A673 (cell line): Measurements from ENCODE around the gene ROBO2. TPM values are rescaled to one million over a fixed set of nuclear protein-coding genes. Genes with fewer than 3 reads are reported as not detected.
"Not testable (repeated sequence)": the region's sequence is repeated elsewhere in the genome, so short reads cannot be mapped to it uniquely, and the experiment has no call there.

Source experiments
- BruUV-seq: library from RNA; stranded (reverse); fragments of 400-500 nt; replicated peaks from 2 replicates; lab custom pipeline; 2021; lab: Mats Ljungman, UMichigan
- CTCF ChIA-PET: fragments of 300-600 bp; sonication (Branson Sonifier 250); formaldehyde crosslinking; loops from one replicate; lab custom pipeline; 2022; ENCODE audit warnings: antibody characterized with exemption; lab: Charles Lee
- POLR2A ChIA-PET: fragments of 300-600 bp; sonication (Branson Sonifier 250); formaldehyde crosslinking; loops from one replicate; lab custom pipeline; 2022; ENCODE audit warnings: antibody characterized with exemption; ENCODE audit not compliant: low non-redundant PET; lab: Charles Lee
- DNase-seq: peaks from one replicate; pipeline ENCODE4 v3.0.0-alpha.2; 2015; ENCODE audit warnings: low spot score
- H3K27ac ChIP-seq: fragments of 200-600 bp; sonication (generic); 2 replicates; pipeline ENCODE4 v1.5.1; 2016; ENCODE audit warnings: mixed run types, low read depth, mild to moderate bottlenecking, mixed read lengths, antibody characterized with exemption, low read length; ENCODE audit not compliant: poor library complexity, severe bottlenecking
- H3K27me3 ChIP-seq: fragments of 200-600 bp; sonication (generic); replicated peaks from 2 replicates; pipeline ENCODE4 v1.6.1; 2017; ENCODE audit warnings: mixed run types, low read depth, mild to moderate bottlenecking, mixed read lengths, antibody characterized with exemption, low read length; ENCODE audit not compliant: insufficient read depth, poor library complexity
- H3K36me3 ChIP-seq: fragments of 200-600 bp; sonication (generic); 2 replicates; pipeline ENCODE4 v1.6.1; 2016; ENCODE audit warnings: mixed run types, mild to moderate bottlenecking, mixed read lengths, antibody characterized with exemption, low read length; ENCODE audit not compliant: insufficient read depth, poor library complexity, severe bottlenecking
- H3K4me1 ChIP-seq: fragments of 200-600 bp; sonication (generic); 2 replicates; pipeline ENCODE4 v1.6.1; 2017; ENCODE audit warnings: mixed run types, mild to moderate bottlenecking, mixed read lengths, antibody characterized with exemption, low read length; ENCODE audit not compliant: insufficient read depth, poor library complexity, severe bottlenecking
- H3K4me3 ChIP-seq: fragments of 200-600 bp; sonication (generic); 2 replicates; pipeline ENCODE4 v1.5.1; 2016; ENCODE audit warnings: low read depth, mixed run types, mild to moderate bottlenecking, mixed read lengths, low read length; ENCODE audit not compliant: poor library complexity, severe bottlenecking
- H3K9me3 ChIP-seq: fragments of 200-600 bp; sonication (generic); 2 replicates; pipeline ENCODE4 v1.6.1; 2016; ENCODE audit warnings: mixed run types, low read depth, mild to moderate bottlenecking, mixed read lengths, antibody characterized with exemption, low read length; ENCODE audit not compliant: poor library complexity, severe bottlenecking
- CTCF ChIP-seq: fragments of 300-800, 200-600 bp; sonication (generic); conservative IDR thresholded peaks from 2 replicates; pipeline ENCODE4 v1.5.1; 2017; ENCODE audit warnings: low read depth, mild to moderate bottlenecking, antibody characterized with exemption, low read length, moderate library complexity, mixed read lengths
- EZH2 ChIP-seq: fragments of 200-600 bp; sonication (generic); IDR thresholded peaks from 2 replicates; pipeline ENCODE4 v1.6.1; 2017; ENCODE audit warnings: borderline replicate concordance, low read depth, mild to moderate bottlenecking, mixed read lengths, antibody characterized with exemption, low read length; ENCODE audit not compliant: poor library complexity, severe bottlenecking
- intact Hi-C: fragments of 100-400 bp; cut with micrococcal nuclease; formaldehyde crosslinking; loops from one replicate; pipeline ENCODE4 v1.10.0; 2022; ENCODE audit not compliant: unreplicated experiment
- total RNA-seq: library from RNA; stranded (reverse); gene quantifications from 2 replicates; pipeline ENCODE4 v1.2.3, GENCODE V29; 2021

The ROBO2 gene
- total RNA-seq, 1 experiment from 2014 or later, result 17.5 TPM

- no peak for DNase-seq
- Histone ChIP-seq H3K4me1 (peaks cover 4% of the 10 kb centered on the region), H3K9me3 (no peaks in the 10 kb centered on the region), H3K36me3 (no peaks in the 10 kb centered on the region), H3K4me3 (no peak overlapping the region), H3K27ac (no peak overlapping the region), H3K27me3 (no peaks in the 10 kb centered on the region)
- TF ChIP-seq EZH2 (no peak), CTCF (no peak)
- no TSS peak for BruUV-seq
- POLR2A ChIA-PET, result no interaction called here
- CTCF ChIA-PET, result no interaction called here
- intact Hi-C loops, result no loop called here
Observed at GRCh38 chr3:77394046-77394445, 354.1 kb downstream of the ROBO2 start.

- ChIA-PET POLR2A (no interaction called here), CTCF (no interaction called here)
Observed at GRCh38 chr3:77404871-77405270, 365.0 kb downstream of the ROBO2 start.

GRCh38 chr3:77407441-77407840 is 367.5 kb downstream of the ROBO2 start:
- Histone ChIP-seq H3K4me3 (no peak overlapping the region), H3K27me3 (no peaks in the 10 kb centered on the region), H3K27ac (no peak overlapping the region), H3K9me3 (no peaks in the 10 kb centered on the region), H3K36me3 (no peaks in the 10 kb centered on the region), H3K4me1 (peaks cover 28% of the 10 kb centered on the region)
- TF ChIP-seq EZH2 (no peak), CTCF (no peak)
- no TSS peak for BruUV-seq
- intact Hi-C loops, result no loop called here
- ChIA-PET CTCF (no interaction called here), POLR2A (no interaction called here)
- no peak for DNase-seq

More at GRCh38 chr3:77404871-77405270, 365.0 kb downstream of the ROBO2 start:
- H3K4me3 ChIP-seq, result no peak overlapping the region
- no peak for DNase-seq
- TF ChIP-seq CTCF (no peak), EZH2 (no peak)
- H3K4me1 ChIP-seq, result peaks cover 21% of the 10 kb centered on the region
- intact Hi-C loops, result no loop called here
- no TSS peak for BruUV-seq
- no peaks in the 10 kb centered on the region for H3K36me3 ChIP-seq
- H3K27ac ChIP-seq, result no peak overlapping the region
- H3K27me3 ChIP-seq, result no peaks in the 10 kb centered on the region
- H3K9me3 ChIP-seq, result no peaks in the 10 kb centered on the region

GRCh38 chr3:77410334-77410733 is 370.4 kb downstream of the ROBO2 start:
- H3K4me1 ChIP-seq, result peaks cover 28% of the 10 kb centered on the region
- BruUV-seq, CTCF ChIA-PET, H3K9me3 ChIP-seq, H3K36me3 ChIP-seq, H3K4me3 ChIP-seq, H3K27ac ChIP-seq, DNase-seq, intact Hi-C loops, H3K27me3 ChIP-seq: not testable (repeated sequence)
- POLR2A ChIA-PET, result interaction anchor here (0.7 kb wide), 1 partner anchor 110 kb away, joined by 4 read pairs; no protein-coding TSS in a partner anchor
